ENCODE results near the gene SLC2A11. TPM values are rescaled to one million over a fixed set of nuclear protein-coding genes. Genes with fewer than 3 reads are reported as not detected.

Gene SLC2A11
- polyA plus RNA-seq, 1 donor from 2014 or later: 45.7 TPM

- peak overlapping the region; percentile 90 for H3K4me3 ChIP-seq (ENCODE audit: low read length)
- H3K27me3 ChIP-seq (ENCODE audit: insufficient read depth, low read depth, low read length): no peaks in the 10 kb centered on the region
- peak overlapping the region; percentile 66 for H2AFZ ChIP-seq (ENCODE audit: low read depth, low read length)
- TF ChIP-seq RAD21 (conservative IDR thresholded peaks at IDR 0.05) (no peak), SMC3 (conservative IDR thresholded peaks at IDR 0.05; ENCODE audit: poor library complexity) (no peak), POLR2AphosphoS5 (IDR thresholded peaks at IDR 0.05) (peak; percentile 49), EZH2 (IDR thresholded peaks at IDR 0.05; ENCODE audit: borderline replicate concordance, insufficient read depth, low read length, poor library complexity, severe bottlenecking) (no peak), CTCF (IDR thresholded peaks at IDR 0.05; ENCODE audit: poor library complexity, severe bottlenecking) (peak; percentile 69), MXI1 (conservative IDR thresholded peaks at IDR 0.05; ENCODE audit: poor library complexity, severe bottlenecking) (peak; percentile 75), TAF1 (IDR thresholded peaks at IDR 0.05; ENCODE audit: low read depth) (peak; percentile 54)
- H3K9me2 ChIP-seq (ENCODE audit: insufficient read depth, low read length): no peaks in the 10 kb centered on the region
- no peaks in the 10 kb centered on the region for H3K36me3 ChIP-seq (ENCODE audit: insufficient read depth, low read length)
- H3F3A ChIP-seq (ENCODE audit: insufficient read depth, low read length, poor library complexity, severe bottlenecking): no peaks in the 10 kb centered on the region
- H4K20me1 ChIP-seq (ENCODE audit: insufficient read depth): no peaks in the 10 kb centered on the region
- peak overlapping the region; percentile 64 for H3K4me2 ChIP-seq (ENCODE audit: low read length)
- peak overlapping the region; percentile 92 for H3K27ac ChIP-seq (ENCODE audit: low read length)
- H3K9me3 ChIP-seq (ENCODE audit: low read length): no peaks in the 10 kb centered on the region
- H3K79me2 ChIP-seq (replicated peaks; ENCODE audit: insufficient read depth, low read length): no peaks in the 10 kb centered on the region
- peak overlapping the region; percentile 96 for H3K9ac ChIP-seq (ENCODE audit: low read length)
Observed at GRCh38 chr22:23894710-23895598, 37.3 kb downstream of the SLC2A11 start.

- no peaks in the 10 kb centered on the region for H3K36me3 ChIP-seq (ENCODE audit: insufficient read depth, low read length)
- H3K79me2 ChIP-seq (replicated peaks; ENCODE audit: insufficient read depth, low read length): no peaks in the 10 kb centered on the region
- no peak for TF ChIP-seq SMC3 (conservative IDR thresholded peaks at IDR 0.05; ENCODE audit: poor library complexity)
- peak; percentile 4 for TF ChIP-seq CTCF (IDR thresholded peaks at IDR 0.05; ENCODE audit: poor library complexity, severe bottlenecking)
- TF ChIP-seq EZH2 (IDR thresholded peaks at IDR 0.05; ENCODE audit: borderline replicate concordance, insufficient read depth, low read length, poor library complexity, severe bottlenecking): no peak
- TF ChIP-seq EP300 (conservative IDR thresholded peaks at IDR 0.05; ENCODE audit: poor library complexity, severe bottlenecking): no peak
- no peak for TF ChIP-seq MXI1 (conservative IDR thresholded peaks at IDR 0.05; ENCODE audit: poor library complexity, severe bottlenecking)
- TF ChIP-seq POLR2AphosphoS5 (IDR thresholded peaks at IDR 0.05): no peak
- no peak for TF ChIP-seq TAF1 (IDR thresholded peaks at IDR 0.05; ENCODE audit: low read depth)
- no peak overlapping the region for H2AFZ ChIP-seq (ENCODE audit: low read depth, low read length)
- no peaks in the 10 kb centered on the region for H3F3A ChIP-seq (ENCODE audit: insufficient read depth, low read length, poor library complexity, severe bottlenecking)
- H3K9me3 ChIP-seq (ENCODE audit: low read length): no peaks in the 10 kb centered on the region
- H3K9ac ChIP-seq (ENCODE audit: low read length): peak overlapping the region; percentile 96
- H3K4me2 ChIP-seq (ENCODE audit: low read length): peak overlapping the region; percentile 64
- no peaks in the 10 kb centered on the region for H3K27me3 ChIP-seq (ENCODE audit: insufficient read depth, low read depth, low read length)
- H3K27ac ChIP-seq (ENCODE audit: low read length): peak overlapping the region; percentile 92
- H3K9me2 ChIP-seq (ENCODE audit: insufficient read depth, low read length): no peaks in the 10 kb centered on the region
- H3K4me3 ChIP-seq (ENCODE audit: low read length): peak overlapping the region; percentile 90
- no peaks in the 10 kb centered on the region for H4K20me1 ChIP-seq (ENCODE audit: insufficient read depth)
Observed at GRCh38 chr22:23895599-23896144, 38.0 kb downstream of the SLC2A11 start.
